Muscle of leg (tissue), 11 donors: ENCODE data around the gene MDFI. TPM values are rescaled to one million over a fixed set of nuclear protein-coding genes. Genes with fewer than 3 reads are reported as not detected.

Experiments used
- DNase-seq: peaks from one replicate; pipeline ENCODE4 v3.0.0; 2013
- H3K27ac ChIP-seq: one replicate; pipeline ENCODE4 v1.5.1; 2013; ENCODE audit warnings: mild to moderate bottlenecking, low read length, control low read depth
- H3K27me3 ChIP-seq: one replicate; pipeline ENCODE4 v1.6.1; 2013; ENCODE audit warnings: low read length; ENCODE audit not compliant: control insufficient read depth, insufficient read depth
- H3K36me3 ChIP-seq: one replicate; pipeline ENCODE4 v1.6.1; 2013; ENCODE audit warnings: low read length; ENCODE audit not compliant: control insufficient read depth, insufficient read depth
- H3K4me1 ChIP-seq: one replicate; pipeline ENCODE4 v1.6.1; 2013; ENCODE audit warnings: low read length; ENCODE audit not compliant: control insufficient read depth, insufficient read depth
- H3K4me3 ChIP-seq: one replicate; pipeline ENCODE4 v1.5.1; 2013; ENCODE audit warnings: low read length, control low read depth
- H3K9me3 ChIP-seq: replicated peaks from 2 replicates; pipeline ENCODE4 v1.6.1; 2013; ENCODE audit warnings: low read depth, low read length; ENCODE audit not compliant: control insufficient read depth
- WGBS: methylation state at CpG from one replicate; pipeline ENCODE4 v1.1.5; 2013; ENCODE audit warnings: missing lambda C conversion rate; ENCODE audit not compliant: insufficient coverage; 5-methylcytosine and 5-hydroxymethylcytosine counted together
- polyA plus RNA-seq, 8 donors: library from polyadenylated mRNA; unstranded; fragments of 120-200 nt; gene quantifications; one replicate each; pipeline versions ENCODE4 v1.2.1 to v1.2.3, GENCODE V29; 2013; ENCODE audit warnings: inconsistent platforms in 1 of 8, low replicate concordance in 1 of 8; ENCODE audit not compliant: insufficient read length in 8 of 8, insufficient read depth in 1 of 8
- total RNA-seq: library from RNA; stranded (reverse); fragments of 120-200 nt; gene quantifications from one replicate; pipeline ENCODE4 v1.2.4, GENCODE V29; 2013

The MDFI gene
- total and polyA plus RNA-seq, 9 donors = 47.7 to 86.3 (median 77.4) TPM

- H3K4me1 ChIP-seq = peaks cover 19% of the 10 kb centered on the region
- no peak for DNase-seq
- H3K4me3 ChIP-seq = no peak overlapping the region
- no peaks in the 10 kb centered on the region for H3K27me3 ChIP-seq
- 58% methylated on average over 7 of the region's 10 CpGs for WGBS
- H3K27ac ChIP-seq = no peak overlapping the region
- H3K9me3 ChIP-seq = no peaks in the 10 kb centered on the region
- peaks cover 9% of the 10 kb centered on the region for H3K36me3 ChIP-seq
Measured at GRCh38 chr6:41693281-41694240, 55.3 kb downstream of the MDFI start.

GRCh38 chr6:41694815-41695526 lies 56.7 kb downstream of the MDFI start:
- Histone ChIP-seq H3K4me3 (no peak overlapping the region), H3K4me1 (peaks cover 27% of the 10 kb centered on the region), H3K27me3 (no peaks in the 10 kb centered on the region), H3K9me3 (no peaks in the 10 kb centered on the region), H3K36me3 (peaks cover 6% of the 10 kb centered on the region), H3K27ac (no peak overlapping the region)
- no peak for DNase-seq
- no CpG with 5 or more reads among the region's 6 CpGs for WGBS

- Histone ChIP-seq H3K9me3 (no peaks in the 10 kb centered on the region), H3K36me3 (no peaks in the 10 kb centered on the region), H3K4me3 (no peak overlapping the region), H3K27me3 (no peaks in the 10 kb centered on the region), H3K27ac (no peak overlapping the region), H3K4me1 (peaks cover 32% of the 10 kb centered on the region)
- WGBS = 76% methylated on average over 2 of the region's 6 CpGs
- no peak for DNase-seq
Measured at GRCh38 chr6:41695825-41696224, 57.6 kb downstream of the MDFI start.

- DNase-seq = no peak
- H3K9me3 ChIP-seq = no peaks in the 10 kb centered on the region
- no peak overlapping the region for H3K4me3 ChIP-seq
- H3K36me3 ChIP-seq = no peaks in the 10 kb centered on the region
- WGBS = no CpG with 5 or more reads among the region's 6 CpGs
- peaks cover 35% of the 10 kb centered on the region for H3K4me1 ChIP-seq
- no peak overlapping the region for H3K27ac ChIP-seq
- H3K27me3 ChIP-seq = no peaks in the 10 kb centered on the region
Measured at GRCh38 chr6:41696788-41697187, 58.5 kb downstream of the MDFI start.

GRCh38 chr6:41697861-41698781 lies 59.9 kb downstream of the MDFI start:
- Histone ChIP-seq H3K27ac (peak overlapping the region; percentile 93), H3K27me3 (no peaks in the 10 kb centered on the region), H3K36me3 (no peaks in the 10 kb centered on the region), H3K4me3 (no peak overlapping the region), H3K9me3 (no peaks in the 10 kb centered on the region), H3K4me1 (peaks cover 35% of the 10 kb centered on the region)
- DNase-seq = peak; percentile 97
- WGBS = 26% methylated on average over 8 of the region's 15 CpGs

- no peaks in the 10 kb centered on the region for H3K36me3 ChIP-seq
- H3K4me1 ChIP-seq = peaks cover 27% of the 10 kb centered on the region
- no CpG with 5 or more reads among the region's 2 CpGs for WGBS
- DNase-seq = no peak
- H3K9me3 ChIP-seq = no peaks in the 10 kb centered on the region
- no peaks in the 10 kb centered on the region for H3K27me3 ChIP-seq
- no peak overlapping the region for H3K4me3 ChIP-seq
- peak overlapping the region; percentile 93 for H3K27ac ChIP-seq
Measured at GRCh38 chr6:41699063-41699462, 60.8 kb downstream of the MDFI start.

GRCh38 chr6:41700463-41701347 lies 62.4 kb downstream of the MDFI start:
- peak; percentile 23 for DNase-seq
- no peaks in the 10 kb centered on the region for H3K27me3 ChIP-seq
- no peak overlapping the region for H3K27ac ChIP-seq
- no peak overlapping the region for H3K4me3 ChIP-seq
- H3K9me3 ChIP-seq = no peaks in the 10 kb centered on the region
- 52% methylated on average over 14 of the region's 20 CpGs for WGBS
- H3K36me3 ChIP-seq = no peaks in the 10 kb centered on the region
- peaks cover 31% of the 10 kb centered on the region for H3K4me1 ChIP-seq

- no peak overlapping the region for H3K4me3 ChIP-seq
- H3K27me3 ChIP-seq = no peaks in the 10 kb centered on the region
- DNase-seq = no peak
- WGBS = 90% methylated on average over 7 of the region's 10 CpGs
- peaks cover 43% of the 10 kb centered on the region for H3K4me1 ChIP-seq
- H3K27ac ChIP-seq = no peak overlapping the region
- H3K36me3 ChIP-seq = no peaks in the 10 kb centered on the region
- no peaks in the 10 kb centered on the region for H3K9me3 ChIP-seq
Measured at GRCh38 chr6:41702089-41702745, 63.9 kb downstream of the MDFI start.
